Spleen (tissue), 11 donors: ENCODE results near the gene G6PC2. TPM values are rescaled to one million over a fixed set of nuclear protein-coding genes. Genes with fewer than 3 reads are reported as not detected.
"Not testable (repeated sequence)": the region's sequence is repeated elsewhere in the genome, so short reads cannot be mapped to it uniquely, and the experiment has no call there.

Experiments used
- DNase-seq: peaks from one replicate; pipeline ENCODE4 v3.0.0-alpha.2; 2020
- H3K27ac ChIP-seq, 8 donors: fragments of 200-600 bp; sonication (generic) in 7 of 8; 1 replicate in 4 of 8; 2 replicates in 4 of 8; pipeline versions ENCODE4 v1.5.0 to v1.8.0; 2016 to 2021; ENCODE audit warnings: inconsistent platforms in 4 of 8, mild to moderate bottlenecking in 4 of 8, moderate library complexity in 1 of 8
- H3K27me3 ChIP-seq, 7 donors: fragments of 200-600 bp; sonication (generic) in 6 of 7; replicated peaks in 1 of 7; 1 replicate in 4 of 7; 2 replicates in 3 of 7; pipeline versions ENCODE4 v1.5.0 to v1.8.0; 2016 to 2021; ENCODE audit warnings: inconsistent platforms in 3 of 7, mild to moderate bottlenecking in 1 of 7
- H3K36me3 ChIP-seq, 6 donors: fragments of 200-600 bp; sonication (generic) in 5 of 6; 1 replicate in 4 of 6; 2 replicates in 2 of 6; pipeline versions ENCODE4 v1.5.0 to v1.8.0; 2016 to 2021; ENCODE audit warnings: inconsistent platforms in 2 of 6
- H3K4me1 ChIP-seq, 6 donors: fragments of 200-600 bp; sonication (generic) in 5 of 6; 1 replicate in 3 of 6; 2 replicates in 3 of 6; pipeline versions ENCODE4 v1.5.0 to v1.8.0; 2016 to 2021; ENCODE audit warnings: inconsistent platforms in 3 of 6
- H3K4me3 ChIP-seq, 8 donors: fragments of 200-600 bp; sonication (generic) in 7 of 8; 1 replicate in 4 of 8; 2 replicates in 4 of 8; pipeline versions ENCODE4 v1.5.0 to v1.8.0; 2016 to 2021; ENCODE audit warnings: inconsistent platforms in 4 of 8, mild to moderate bottlenecking in 4 of 8, moderate library complexity in 2 of 8
- H3K9me3 ChIP-seq, 8 donors: fragments of 200-600 bp; sonication (generic) in 7 of 8; 1 replicate in 4 of 8; 2 replicates in 4 of 8; pipeline versions ENCODE4 v1.5.0 to v1.8.0; 2016 to 2021; ENCODE audit warnings: inconsistent platforms in 4 of 8
- POLR2A ChIP-seq, 3 donors: fragments of 450-650 bp; IDR thresholded peaks; one replicate each; pipeline ENCODE4 v1.5.1; 2017; ENCODE audit warnings: antibody characterized with exemption in 3 of 3, mild to moderate bottlenecking in 1 of 3
- POLR2AphosphoS5 ChIP-seq, 3 donors: sonication (generic); formaldehyde crosslinking; IDR thresholded peaks; one replicate each; pipeline ENCODE4 v1.5.1; 2017; ENCODE audit warnings: antibody characterized with exemption in 3 of 3
- WGBS, 5 donors: extraction: QIAGEN DNeasy Blood & Tissue Kit in 3 of 5; methylation state at CpG; one replicate each; pipeline versions ENCODE4 v1.1.5 to v1.1.7; 2013 to 2018; 5-methylcytosine and 5-hydroxymethylcytosine counted together
- intact Hi-C: fragments of 100-400 bp; cut with DNase I; formaldehyde crosslinking; loops from one replicate; pipeline ENCODE4 v1.15.0; 2023; ENCODE audit warnings: low total_unique reads
- polyA plus RNA-seq, 3 donors: library from polyadenylated mRNA; stranded (reverse); fragments of 200-250 nt; gene quantifications; one replicate each; pipeline ENCODE4 v1.2.1, GENCODE V29; 2013
- total RNA-seq, 7 donors: library from RNA; depleted of rRNA in 3 of 7; stranded (reverse); fragments of >200 nt in 3 of 7; fragmentation: NEBNext Ultra II Directional in 4 of 7; extraction: Animal tissue kit (Norgen Biotek cat#: 25700) in 4 of 7; gene quantifications; one replicate each; pipeline versions ENCODE4 v1.1.0 to v1.2.1, GENCODE V29; 2016 to 2021
- TF ChIP-seq, protein P1 (sequence below), 11 experiments: fragments of 200-600 bp in 7 of 11; fragments of 450-650 bp in 4 of 11; sonication (generic) in 4 of 11; IDR thresholded peaks in 8 of 11; conservative IDR thresholded peaks in 3 of 11; 1 replicate in 7 of 11; 2 replicates in 4 of 11; pipeline versions ENCODE4 v1.4.0 to v1.8.0; 2016 to 2021; ENCODE audit warnings: antibody characterized with exemption in 11 of 11, inconsistent platforms in 4 of 11, mild to moderate bottlenecking in 1 of 11
- donor health status: healthy with polysubstance abuse.
- donor health status: DM: no; HTN: no; CAD: no; lungs with moderate emphysema.
- donor health status: DM: no; HTN: no; CAD: no.
- donor health status: Bipolar disorder and iron deficiency.
- donor health status: healthy.
- donor health status: DM: no; HTN: no; CAD: no.
- donor health status: DM: yes; HTN: yes; CAD: no.

The G6PC2 gene
- total and polyA plus RNA-seq, 10 donors, result not detected

DNA sequence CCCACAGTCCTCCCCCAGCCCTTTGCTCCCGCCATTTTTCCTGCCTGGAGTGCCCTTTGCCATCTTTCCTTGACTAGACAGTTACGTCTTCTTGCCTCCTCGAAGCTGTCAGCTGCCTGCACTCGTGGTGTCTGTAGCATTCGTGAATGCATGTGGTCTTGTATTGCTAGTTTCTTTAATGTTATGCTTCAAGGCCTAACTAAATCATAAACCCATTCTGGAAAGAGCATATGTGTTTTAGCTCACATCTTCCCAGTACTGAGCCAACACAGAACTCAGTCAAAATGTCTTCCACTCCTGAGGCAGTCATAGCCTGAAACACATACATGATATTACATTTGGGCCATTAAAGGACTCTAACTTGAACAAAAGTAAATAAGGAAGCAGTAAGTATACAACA lies 46.4 kb upstream of the G6PC2 start:
- intact Hi-C loops, result no loop called here
- H3K4me3 ChIP-seq, result no peak overlapping the region
- H3K27ac ChIP-seq, result no peak overlapping the region
- 97 to 99% (median 97%) methylated on average over 5 of the region's 5 CpGs for WGBS, 5 donors
- H3K27me3 ChIP-seq, result no peaks in the 10 kb centered on the region
- H3K9me3 ChIP-seq, result no peaks in the 10 kb centered on the region
- H3K4me1 ChIP-seq, result no peaks in the 10 kb centered on the region
- TF ChIP-seq POLR2A (IDR thresholded peaks at IDR 0.05), result no peak
- no peak for TF ChIP-seq POLR2AphosphoS5 (IDR thresholded peaks at IDR 0.05)
- TF ChIP-seq, protein P1, sequence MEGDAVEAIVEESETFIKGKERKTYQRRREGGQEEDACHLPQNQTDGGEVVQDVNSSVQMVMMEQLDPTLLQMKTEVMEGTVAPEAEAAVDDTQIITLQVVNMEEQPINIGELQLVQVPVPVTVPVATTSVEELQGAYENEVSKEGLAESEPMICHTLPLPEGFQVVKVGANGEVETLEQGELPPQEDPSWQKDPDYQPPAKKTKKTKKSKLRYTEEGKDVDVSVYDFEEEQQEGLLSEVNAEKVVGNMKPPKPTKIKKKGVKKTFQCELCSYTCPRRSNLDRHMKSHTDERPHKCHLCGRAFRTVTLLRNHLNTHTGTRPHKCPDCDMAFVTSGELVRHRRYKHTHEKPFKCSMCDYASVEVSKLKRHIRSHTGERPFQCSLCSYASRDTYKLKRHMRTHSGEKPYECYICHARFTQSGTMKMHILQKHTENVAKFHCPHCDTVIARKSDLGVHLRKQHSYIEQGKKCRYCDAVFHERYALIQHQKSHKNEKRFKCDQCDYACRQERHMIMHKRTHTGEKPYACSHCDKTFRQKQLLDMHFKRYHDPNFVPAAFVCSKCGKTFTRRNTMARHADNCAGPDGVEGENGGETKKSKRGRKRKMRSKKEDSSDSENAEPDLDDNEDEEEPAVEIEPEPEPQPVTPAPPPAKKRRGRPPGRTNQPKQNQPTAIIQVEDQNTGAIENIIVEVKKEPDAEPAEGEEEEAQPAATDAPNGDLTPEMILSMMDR (IDR thresholded peaks at IDR 0.05 in 8 of 11, conservative IDR thresholded peaks at IDR 0.05 in 3 of 11), result no peak
- peaks cover 0 to 44% (median 0%) of the 10 kb centered on the region in 6 donors for H3K36me3 ChIP-seq
- DNase-seq, result no peak

DNA sequence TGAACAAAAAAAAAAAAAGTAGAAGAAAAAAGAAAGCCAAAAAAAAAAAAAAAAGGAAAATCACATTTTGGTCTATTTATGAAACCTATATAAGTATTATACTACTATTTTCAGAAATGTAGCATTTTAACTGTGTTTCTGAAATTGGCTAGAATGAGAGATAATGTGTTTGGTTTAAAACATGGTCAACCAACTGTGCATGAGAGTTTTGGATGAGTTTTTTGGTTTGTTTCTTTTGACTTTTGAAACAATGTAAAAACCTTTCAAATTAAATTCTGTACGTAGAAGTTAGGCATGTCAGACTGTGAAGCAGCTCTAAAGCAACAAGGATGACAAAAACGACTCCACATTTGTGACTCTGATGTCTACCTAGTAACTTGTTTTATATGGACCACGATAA lies 45.5 kb upstream of the G6PC2 start:
- intact Hi-C loops, result no loop called here
- Histone ChIP-seq H3K9me3 (no peaks in the 10 kb centered on the region), H3K27me3 (no peaks in the 10 kb centered on the region), H3K4me3 (no peak overlapping the region), H3K4me1 (no peaks in the 10 kb centered on the region), H3K36me3 (peaks cover 0 to 48% (median 0%) of the 10 kb centered on the region in 6 donors), H3K27ac (no peak overlapping the region)
- no peak for DNase-seq
- TF ChIP-seq POLR2A (IDR thresholded peaks at IDR 0.05) (no peak), POLR2AphosphoS5 (IDR thresholded peaks at IDR 0.05) (no peak)
- TF ChIP-seq, protein P1 (IDR thresholded peaks at IDR 0.05 in 8 of 11, conservative IDR thresholded peaks at IDR 0.05 in 3 of 11), result no peak
- 93 to 98% (median 95%) methylated on average over 3 of the region's 3 CpGs for WGBS, 5 donors

DNA sequence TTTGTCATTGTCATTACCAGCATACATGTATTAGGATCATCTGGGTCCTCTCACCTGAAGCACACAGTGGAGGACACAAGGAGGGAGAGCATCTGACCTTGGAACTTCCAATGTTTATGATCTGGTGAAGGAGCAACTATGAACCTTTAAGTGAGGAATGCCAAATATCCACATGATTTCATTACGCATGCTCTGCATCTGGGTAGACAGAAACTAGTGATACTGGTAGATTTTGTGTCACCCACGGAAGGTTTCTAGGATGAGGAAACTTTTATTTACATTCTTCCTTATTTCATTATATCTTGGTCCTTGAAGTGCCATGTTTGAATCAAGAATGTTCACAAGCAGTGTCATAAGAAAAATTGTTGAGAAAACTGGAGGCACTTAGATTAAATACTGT lies 42.9 kb upstream of the G6PC2 start:
- no peaks in the 10 kb centered on the region for H3K27me3 ChIP-seq
- H3K9me3 ChIP-seq, result no peaks in the 10 kb centered on the region
- H3K36me3 ChIP-seq, result peaks cover 0 to 63% (median 2%) of the 10 kb centered on the region in 6 donors
- TF ChIP-seq POLR2AphosphoS5 (IDR thresholded peaks at IDR 0.05) (no peak), POLR2A (IDR thresholded peaks at IDR 0.05) (no peak)
- TF ChIP-seq, protein P1 (IDR thresholded peaks at IDR 0.05 in 8 of 11, conservative IDR thresholded peaks at IDR 0.05 in 3 of 11), result no peak
- no peak for DNase-seq
- H3K27ac ChIP-seq, result no peak overlapping the region
- H3K4me3 ChIP-seq, result no peak overlapping the region
- WGBS, 5 donors, result 92 to 99% (median 98%) methylated on average over 2 of the region's 2 CpGs
- no peaks in the 10 kb centered on the region for H3K4me1 ChIP-seq
- intact Hi-C loops, result no loop called here

DNA sequence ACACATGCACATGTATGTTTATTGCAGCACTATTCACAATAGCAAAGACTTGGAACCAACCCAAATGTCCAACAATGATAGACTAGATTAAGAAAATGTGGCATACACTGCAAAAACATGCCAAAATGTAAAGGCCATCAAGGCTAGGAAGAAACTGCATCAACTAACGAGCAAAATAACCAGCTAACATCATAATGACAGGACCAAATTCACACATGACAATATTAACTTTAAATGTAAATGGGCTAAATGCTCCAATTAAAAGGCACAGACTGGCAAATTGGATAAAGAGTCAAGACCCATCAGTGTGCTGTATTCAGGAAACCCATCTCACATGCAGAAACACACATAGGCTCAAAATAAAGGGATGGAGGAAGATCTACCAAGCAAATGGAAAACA lies 33.9 kb upstream of the G6PC2 start:
- DNase-seq, H3K27ac ChIP-seq, H3K9me3 ChIP-seq, H3K4me1 ChIP-seq, intact Hi-C loops, H3K4me3 ChIP-seq, H3K27me3 ChIP-seq: not testable (repeated sequence)
- peaks cover 0 to 45% (median under 1%) of the 10 kb centered on the region in 6 donors for H3K36me3 ChIP-seq
- 96 to 100% (median 100%) methylated on average over 1 of the region's 1 CpG for WGBS, 5 donors

DNA sequence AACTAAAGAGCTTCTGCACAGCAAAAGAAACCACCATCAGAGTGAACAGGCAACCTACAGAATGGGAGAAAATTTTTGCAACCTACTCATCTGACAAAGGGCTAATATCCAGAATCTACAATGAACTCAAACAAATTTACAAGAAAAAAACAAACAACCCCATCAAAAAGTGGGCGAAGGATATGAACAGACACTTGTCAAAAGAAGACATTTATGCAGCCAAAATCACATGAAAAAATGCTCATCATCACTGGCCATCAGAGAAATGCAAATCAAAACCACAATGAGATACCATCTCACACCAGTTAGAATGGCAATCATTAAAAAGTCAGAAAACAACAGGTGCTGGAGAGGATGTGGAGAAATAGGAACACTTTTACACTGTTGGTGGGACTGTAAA lies 30.7 kb upstream of the G6PC2 start:
- DNase-seq, H3K27ac ChIP-seq, H3K4me1 ChIP-seq, H3K4me3 ChIP-seq, H3K9me3 ChIP-seq, H3K27me3 ChIP-seq, intact Hi-C loops: not testable (repeated sequence)
- 94 to 100% (median 100%) methylated on average over 1 of the region's 1 CpG for WGBS, 5 donors
- peaks cover 0 to 25% (median 0%) of the 10 kb centered on the region in 6 donors for H3K36me3 ChIP-seq

DNA sequence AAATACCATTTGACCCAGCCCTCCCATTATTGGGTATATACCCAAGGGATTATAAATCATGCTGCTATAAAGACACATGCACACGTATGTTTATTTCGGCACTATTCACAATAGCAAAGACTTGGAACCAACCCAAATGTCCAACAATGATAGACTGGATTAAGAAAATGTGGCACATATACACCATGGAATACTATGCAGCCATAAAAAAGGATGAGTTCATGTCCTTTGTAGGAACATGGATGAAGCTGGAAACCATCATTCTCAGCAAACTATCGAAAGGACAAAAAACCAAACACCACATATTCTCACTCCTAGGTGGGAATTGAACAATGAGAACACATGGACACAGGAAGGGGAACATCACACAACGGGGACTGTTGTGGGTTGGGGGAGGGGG lies 30.3 kb upstream of the G6PC2 start:
- H3K4me1 ChIP-seq, H3K4me3 ChIP-seq, H3K9me3 ChIP-seq, H3K27me3 ChIP-seq, intact Hi-C loops, DNase-seq, H3K27ac ChIP-seq: not testable (repeated sequence)
- WGBS, 5 donors, result 95 to 100% (median 98%) methylated on average over 4 of the region's 4 CpGs
- H3K36me3 ChIP-seq, result peaks cover 0 to 24% (median 0%) of the 10 kb centered on the region in 6 donors
